A204.1 (cell line): ENCODE measurements around the gene NPY2R.

Source experiments
- FAIRE-seq: peaks from 2 replicates; lab custom pipeline; 2012; peaks lifted over from hg19 to GRCh38; lab: Jason Lieb, UNC

NPY2R gene

DNA sequence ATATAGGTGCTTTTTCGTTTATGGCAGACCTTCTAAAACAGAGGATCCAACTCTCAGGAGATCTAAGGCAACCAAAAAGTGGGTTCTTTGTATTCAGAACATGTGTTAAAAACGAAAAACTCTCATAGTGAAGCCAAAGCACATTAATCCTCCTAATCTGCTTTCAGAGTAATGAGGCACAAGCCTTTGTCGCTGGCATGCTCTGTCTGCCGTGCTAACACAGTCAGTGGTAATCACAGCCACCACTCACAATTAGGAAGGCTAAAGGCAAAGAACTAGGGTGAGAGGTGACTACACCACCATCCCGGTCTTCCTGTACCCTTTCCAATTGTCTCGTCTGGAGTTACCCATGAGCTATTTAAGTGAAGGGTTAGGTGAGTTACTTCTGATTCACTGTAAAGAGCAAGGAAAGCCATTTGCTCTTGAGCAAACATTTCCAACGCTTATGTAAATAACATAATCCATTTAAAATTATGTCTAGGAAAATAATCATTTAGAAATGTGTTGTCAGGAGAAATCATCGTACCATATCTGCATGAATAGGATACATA is 40.7 kb downstream of the NPY2R start:
- FAIRE-seq, result no peak

DNA sequence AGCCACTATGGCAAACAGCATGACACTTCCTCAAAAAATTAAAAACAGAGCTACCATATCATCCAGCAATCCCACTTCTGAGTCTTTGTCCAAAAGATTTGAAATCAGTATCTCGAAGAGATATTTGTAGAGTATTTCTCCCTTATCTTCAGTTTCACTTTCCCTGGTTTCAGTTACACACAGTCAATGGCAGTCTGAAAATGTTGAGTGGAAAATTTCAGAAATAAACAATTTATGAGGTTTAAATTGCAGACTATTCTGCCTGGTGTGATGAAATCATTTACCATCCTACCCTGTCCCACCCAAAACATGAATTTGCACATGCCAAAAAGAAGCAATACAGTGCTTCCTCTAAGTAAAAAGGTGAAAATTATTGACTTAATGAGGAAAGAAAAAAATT is 43.9 kb downstream of the NPY2R start:
- no peak for FAIRE-seq

- FAIRE-seq, result no peak
Observed at GRCh38 chr4:155263480-155263879, 55.0 kb downstream of the NPY2R start.

- FAIRE-seq, result no peak
Observed at GRCh38 chr4:155265113-155265512, 56.7 kb downstream of the NPY2R start.
